ENCODE data around the gene SMIM14. TPM values are rescaled to one million over a fixed set of nuclear protein-coding genes. Genes with fewer than 3 reads are reported as not detected.
"Not testable (repeated sequence)": the region's sequence is repeated elsewhere in the genome, so short reads cannot be mapped to it uniquely, and the experiment has no call there.

The SMIM14 gene
- total RNA-seq, 1 experiment from 2014 or later, result 14.5 TPM

GRCh38 chr4:39548425-39549067 lies 90.1 kb downstream of the SMIM14 start:
- BruUV-seq (replicated peaks), result no TSS peak
- DNase-seq (ENCODE audit: low spot score), result no peak
- H3K36me3 ChIP-seq (ENCODE audit: insufficient read depth, low read length, poor library complexity, severe bottlenecking), result no peaks in the 10 kb centered on the region
- intact Hi-C loops (cut with micrococcal nuclease; ENCODE audit: unreplicated experiment), result no loop called here
- H3K27me3 ChIP-seq (replicated peaks; ENCODE audit: insufficient read depth, low read depth, low read length, poor library complexity), result no peaks in the 10 kb centered on the region
- H3K27ac ChIP-seq (ENCODE audit: low read depth, low read length, poor library complexity, severe bottlenecking), result no peak overlapping the region
- no peak for TF ChIP-seq EZH2 (IDR thresholded peaks at IDR 0.05; ENCODE audit: borderline replicate concordance, low read depth, low read length, poor library complexity, severe bottlenecking)
- no peak for TF ChIP-seq CTCF (conservative IDR thresholded peaks at IDR 0.05; ENCODE audit: low read depth, low read length)
- ChIA-PET POLR2A (ENCODE audit: low non-redundant PET) (no interaction called here), CTCF (no interaction called here)
- no peaks in the 10 kb centered on the region for H3K9me3 ChIP-seq (ENCODE audit: low read depth, low read length, poor library complexity, severe bottlenecking)
- no peak overlapping the region for H3K4me3 ChIP-seq (ENCODE audit: low read depth, low read length, poor library complexity, severe bottlenecking)
- H3K4me1 ChIP-seq (ENCODE audit: insufficient read depth, low read length, poor library complexity, severe bottlenecking), result no peaks in the 10 kb centered on the region

- no peaks in the 10 kb centered on the region for H3K36me3 ChIP-seq (ENCODE audit: insufficient read depth, low read length, poor library complexity, severe bottlenecking)
- POLR2A ChIA-PET (ENCODE audit: low non-redundant PET), result no interaction called here
- no peaks in the 10 kb centered on the region for H3K9me3 ChIP-seq (ENCODE audit: low read depth, low read length, poor library complexity, severe bottlenecking)
- TF ChIP-seq EZH2 (IDR thresholded peaks at IDR 0.05; ENCODE audit: borderline replicate concordance, low read depth, low read length, poor library complexity, severe bottlenecking) (no peak), CTCF (conservative IDR thresholded peaks at IDR 0.05; ENCODE audit: low read depth, low read length) (no peak)
- intact Hi-C loops (cut with micrococcal nuclease; ENCODE audit: unreplicated experiment), result no loop called here
- no peaks in the 10 kb centered on the region for H3K4me1 ChIP-seq (ENCODE audit: insufficient read depth, low read length, poor library complexity, severe bottlenecking)
- DNase-seq (ENCODE audit: low spot score), result no peak
- no peaks in the 10 kb centered on the region for H3K27me3 ChIP-seq (replicated peaks; ENCODE audit: insufficient read depth, low read depth, low read length, poor library complexity)
- CTCF ChIA-PET, result interaction anchor here (0.6 kb wide), 1 partner anchor 652 kb away, joined by 5 read pairs; no protein-coding TSS in a partner anchor
- no peak overlapping the region for H3K27ac ChIP-seq (ENCODE audit: low read depth, low read length, poor library complexity, severe bottlenecking)
- no peak overlapping the region for H3K4me3 ChIP-seq (ENCODE audit: low read depth, low read length, poor library complexity, severe bottlenecking)
- no TSS peak for BruUV-seq (replicated peaks)
Observed at GRCh38 chr4:39544580-39545315, 93.9 kb downstream of the SMIM14 start.

DNA sequence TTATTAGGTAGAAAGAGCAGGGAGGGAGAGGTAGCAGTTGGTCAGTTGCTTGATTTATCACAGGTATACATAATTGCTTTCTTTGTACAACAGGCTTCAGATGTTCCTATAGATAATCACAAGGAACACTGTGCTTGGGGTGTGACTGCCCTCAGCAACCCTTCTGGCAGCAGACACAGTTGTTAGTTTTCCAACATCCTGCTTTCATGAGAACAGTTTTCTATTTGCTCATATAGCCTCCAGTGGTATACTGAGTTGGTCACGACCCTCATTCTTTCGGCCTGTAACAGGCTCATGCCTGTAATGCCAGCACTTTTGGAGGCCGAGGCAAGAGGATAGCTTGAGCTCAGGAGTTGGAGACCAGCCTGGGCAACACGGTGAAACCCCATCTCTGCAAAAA lies 94.6 kb downstream of the SMIM14 start:
- intact Hi-C loops (cut with micrococcal nuclease; ENCODE audit: unreplicated experiment); H3K4me1 ChIP-seq (ENCODE audit: insufficient read depth, low read length, poor library complexity, severe bottlenecking); H3K9me3 ChIP-seq (ENCODE audit: low read depth, low read length, poor library complexity, severe bottlenecking); H3K27ac ChIP-seq (ENCODE audit: low read depth, low read length, poor library complexity, severe bottlenecking); H3K36me3 ChIP-seq (ENCODE audit: insufficient read depth, low read length, poor library complexity, severe bottlenecking); BruUV-seq (replicated peaks); H3K4me3 ChIP-seq (ENCODE audit: low read depth, low read length, poor library complexity, severe bottlenecking); H3K27me3 ChIP-seq (replicated peaks; ENCODE audit: insufficient read depth, low read depth, low read length, poor library complexity); DNase-seq (ENCODE audit: low spot score): not testable (repeated sequence)
- ChIA-PET CTCF (interaction anchor here (0.6 kb wide), 1 partner anchor 652 kb away, joined by 5 read pairs; no protein-coding TSS in a partner anchor), POLR2A (ENCODE audit: low non-redundant PET) (interaction anchor here (0.6 kb wide), 1 partner anchor 17 kb away, joined by 12 read pairs; no protein-coding TSS in a partner anchor)
